MCF 10A (cell line): ENCODE measurements around the gene SOX13. TPM values are rescaled to one million over a fixed set of nuclear protein-coding genes. Genes with fewer than 3 reads are reported as not detected.

Experiments
- BruUV-seq: library from RNA; stranded (reverse); fragments of 400-500 nt; replicated peaks from 2 replicates; lab custom pipeline; 2021; lab: Mats Ljungman, UMichigan
- CTCF ChIA-PET: fragments of 300-600 bp; sonication (Branson Sonifier 250); formaldehyde crosslinking; extraction: SDS; loops from one replicate; lab custom pipeline; 2021; ENCODE audit warnings: antibody characterized with exemption, inconsistent platforms; lab: Yijun Ruan, JAX
- POLR2A ChIA-PET: fragments of 300-600, 350-650 bp; sonication (Branson Sonifier 250); formaldehyde crosslinking; extraction: SDS; loops from one replicate; lab custom pipeline; 2020; ENCODE audit warnings: antibody characterized with exemption, inconsistent platforms; lab: Yijun Ruan, JAX
- DNase-seq: peaks from one replicate; pipeline ENCODE4 v3.0.0-alpha.2; 2018; ENCODE audit not compliant: unreplicated experiment
- H3K27ac Mint-ChIP-seq: one replicate; pipeline ENCODE4 v1.8.0; 2022; ENCODE audit warnings: mild to moderate bottlenecking, low read depth, mixed read lengths; ENCODE audit not compliant: unreplicated experiment
- H3K27me3 Mint-ChIP-seq: one replicate; pipeline ENCODE4 v1.8.0; 2022; ENCODE audit warnings: mixed read lengths; ENCODE audit not compliant: insufficient read depth, unreplicated experiment
- H3K36me3 Mint-ChIP-seq: one replicate; pipeline ENCODE4 v1.8.0; 2022; ENCODE audit warnings: mild to moderate bottlenecking, moderate library complexity, mixed read lengths; ENCODE audit not compliant: insufficient read depth, unreplicated experiment
- H3K4me1 Mint-ChIP-seq: one replicate; pipeline ENCODE4 v1.8.0; 2022; ENCODE audit warnings: mixed read lengths; ENCODE audit not compliant: insufficient read depth, unreplicated experiment
- H3K4me3 Mint-ChIP-seq: one replicate; pipeline ENCODE4 v1.8.0; 2022; ENCODE audit warnings: mild to moderate bottlenecking, moderate library complexity, mixed read lengths; ENCODE audit not compliant: unreplicated experiment
- H3K9me3 Mint-ChIP-seq: one replicate; pipeline ENCODE4 v1.8.0; 2022; ENCODE audit warnings: mixed read lengths; ENCODE audit not compliant: unreplicated experiment
- CTCF ChIP-seq: fragments of 200-600 bp; IDR thresholded peaks from one replicate; pipeline ENCODE4 v1.8.0; 2022; ENCODE audit warnings: antibody characterized with exemption, mild to moderate bottlenecking; ENCODE audit not compliant: unreplicated experiment
- intact Hi-C: fragments of 100-400 bp; cut with micrococcal nuclease; formaldehyde crosslinking; loops from 2 replicates; pipeline ENCODE4 v1.14.1; 2022
- total RNA-seq: library from RNA; stranded (reverse); gene quantifications from 2 replicates; pipeline ENCODE4 v1.2.3, GENCODE V29; 2022

SOX13 gene
- total RNA-seq, 1 experiment from 2014 or later = 32.8 TPM

GRCh38 chr1:204146309-204146708 is 73.4 kb downstream of the SOX13 start:
- TF ChIP-seq CTCF = no peak
- no TSS peak for BruUV-seq
- Mint-ChIP-seq H3K27me3 (no peaks in the 10 kb centered on the region), H3K4me1 (peaks cover 52% of the 10 kb centered on the region), H3K36me3 (peaks cover 15% of the 10 kb centered on the region), H3K4me3 (no peak overlapping the region), H3K9me3 (no peaks in the 10 kb centered on the region), H3K27ac (no peak overlapping the region)
- DNase-seq = no peak
- intact Hi-C loops = no loop called here
- ChIA-PET CTCF (interaction anchor here (0.8 to 2.0 kb wide), 6 partner anchors 10 to 286 kb away, joined by 3 to 9 read pairs (median 3); no protein-coding TSS in a partner anchor), POLR2A (interaction anchor here (0.6 to 0.8 kb wide), 3 partner anchors 8 to 287 kb away, joined by 3 to 5 read pairs (median 3); no protein-coding TSS in a partner anchor)

- Mint-ChIP-seq H3K27me3 (no peaks in the 10 kb centered on the region), H3K4me3 (no peak overlapping the region), H3K4me1 (peaks cover 52% of the 10 kb centered on the region), H3K36me3 (peaks cover 12% of the 10 kb centered on the region), H3K27ac (no peak overlapping the region), H3K9me3 (no peaks in the 10 kb centered on the region)
- no TSS peak for BruUV-seq
- POLR2A ChIA-PET = no interaction called here
- no peak for TF ChIP-seq CTCF
- no peak for DNase-seq
- intact Hi-C loops = no loop called here
- CTCF ChIA-PET = interaction anchor here (0.5 to 0.8 kb wide), 2 partner anchors 60 to 637 kb away, joined by 3 read pairs; no protein-coding TSS in a partner anchor
Observed at GRCh38 chr1:204146965-204147364, 74.0 kb downstream of the SOX13 start.

GRCh38 chr1:204147406-204148383 is 74.8 kb downstream of the SOX13 start:
- intact Hi-C loops = no loop called here
- no peak for DNase-seq
- H3K4me3 Mint-ChIP-seq = peak overlapping the region; percentile 9
- no peaks in the 10 kb centered on the region for H3K27me3 Mint-ChIP-seq
- no TSS peak for BruUV-seq
- peaks cover 57% of the 10 kb centered on the region for H3K4me1 Mint-ChIP-seq
- H3K27ac Mint-ChIP-seq = no peak overlapping the region
- ChIA-PET CTCF (interaction anchor here (0.5 to 0.8 kb wide), 4 partner anchors 9 to 636 kb away, joined by 3 to 5 read pairs (median 3); no protein-coding TSS in a partner anchor), POLR2A (interaction anchor here (0.7 to 0.9 kb wide), 2 partner anchors 11 to 15 kb away, joined by 3 to 4 read pairs; no protein-coding TSS in a partner anchor)
- H3K9me3 Mint-ChIP-seq = no peaks in the 10 kb centered on the region
- peaks cover 7% of the 10 kb centered on the region for H3K36me3 Mint-ChIP-seq
- TF ChIP-seq CTCF = no peak

- CTCF ChIA-PET = interaction anchor here (0.7 to 3.9 kb wide), 3 partner anchors 11 to 20 kb away, joined by 4 to 40 read pairs (median 4); no protein-coding TSS in a partner anchor
- intact Hi-C loops = no loop called here
- peak; percentile 31 for DNase-seq
- H3K27me3 Mint-ChIP-seq = no peaks in the 10 kb centered on the region
- POLR2A ChIA-PET = interaction anchor here (1.2 kb wide), 1 partner anchor 357 kb away, joined by 3 read pairs; no protein-coding TSS in a partner anchor
- no peaks in the 10 kb centered on the region for H3K9me3 Mint-ChIP-seq
- H3K4me1 Mint-ChIP-seq = peaks cover 61% of the 10 kb centered on the region
- no peak for TF ChIP-seq CTCF
- H3K27ac Mint-ChIP-seq = no peak overlapping the region
- H3K4me3 Mint-ChIP-seq = peak overlapping the region; percentile 68
- peaks cover 6% of the 10 kb centered on the region for H3K36me3 Mint-ChIP-seq
- TSS peak; percentile 16 for BruUV-seq
Observed at GRCh38 chr1:204149107-204149506, 76.2 kb downstream of the SOX13 start.
